ENCODE measurements around the gene WDFY4.

WDFY4 gene

DNA sequence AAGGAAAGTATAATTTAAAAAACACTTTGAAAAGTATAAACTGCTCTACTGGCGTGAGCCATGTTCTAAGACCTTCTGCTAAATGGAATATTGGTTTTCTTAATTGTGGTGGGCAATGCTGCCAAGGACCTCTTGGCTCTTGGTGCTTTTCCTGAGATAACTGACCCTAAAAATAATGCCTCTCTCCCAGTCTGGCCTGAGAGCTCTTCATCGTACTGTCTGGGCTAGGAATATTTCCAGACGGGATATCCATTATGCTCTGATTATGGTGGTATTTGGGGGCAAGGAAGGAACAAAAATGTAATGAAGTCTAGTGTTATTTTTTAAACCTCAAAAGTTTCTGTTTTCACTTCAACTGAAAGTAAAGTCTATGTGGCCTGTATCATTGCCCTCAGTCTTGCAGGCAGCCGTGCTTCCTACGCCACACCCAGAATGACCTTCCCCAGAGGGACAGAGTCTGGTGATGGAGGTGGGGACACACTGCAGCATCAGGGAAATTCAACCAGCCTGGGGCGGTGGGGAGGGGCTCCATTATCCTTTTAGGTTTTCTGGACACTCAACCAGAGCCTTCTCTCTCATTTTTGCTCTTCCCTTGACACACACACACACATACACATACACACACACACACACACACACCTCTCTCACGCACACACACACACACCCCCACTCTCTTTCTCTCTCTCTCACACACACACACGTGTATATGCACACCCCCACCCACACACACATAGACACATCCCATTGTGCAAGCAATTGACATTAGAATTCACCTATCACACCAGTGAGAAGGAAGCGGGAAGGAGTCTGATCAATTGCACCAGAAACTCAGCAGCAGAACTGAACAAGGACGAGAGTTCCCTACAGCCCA, 155.4 kb downstream of the WDFY4 start:
- 100% methylated on average over 1 of the region's 10 CpGs for WGBS (ENCODE audit: extremely low coverage, insufficient coverage, low lambda C conversion rate)
- no peak for DNase-seq
- no peak overlapping the region for H4K8ac ChIP-seq (ENCODE audit: low read depth, low read length)

DNA sequence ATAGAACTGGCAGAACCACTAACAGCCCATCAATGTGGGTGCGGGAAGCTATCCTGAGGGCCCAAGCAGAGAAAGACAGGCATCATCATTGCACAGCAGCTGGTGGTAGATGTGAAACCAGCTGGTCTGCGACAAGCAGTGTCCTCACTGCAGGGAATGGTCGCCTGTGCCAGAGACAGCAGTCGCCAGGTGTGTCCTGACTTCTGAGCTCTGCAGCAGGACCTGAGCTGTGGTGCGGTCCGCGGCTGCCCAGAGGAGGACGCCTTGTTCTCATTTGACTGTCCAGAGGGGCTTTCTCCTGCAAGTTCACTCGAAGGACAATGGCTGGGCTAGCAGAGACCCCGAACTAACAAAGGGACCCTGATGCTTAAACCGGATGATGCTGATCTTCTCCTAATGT, 157.6 kb downstream of the WDFY4 start:
- no peak overlapping the region for H4K8ac ChIP-seq (ENCODE audit: low read depth, low read length)
- no peak overlapping the region for H2BK120ac ChIP-seq (ENCODE audit: low read depth, low read length)
- H4K5ac ChIP-seq (ENCODE audit: low read length): no peak overlapping the region
- H3K4me3 ChIP-seq (ENCODE audit: low read length): no peak overlapping the region
- H3K79me1 ChIP-seq (ENCODE audit: low read length): no peaks in the 10 kb centered on the region
- H3K79me2 ChIP-seq (ENCODE audit: control insufficient read depth, insufficient read depth, low read length): no peaks in the 10 kb centered on the region
- H3K4me1 ChIP-seq (ENCODE audit: control insufficient read depth, low read depth, low read length): no peaks in the 10 kb centered on the region
- no peak overlapping the region for H2AK5ac ChIP-seq (ENCODE audit: low read length)
- H2BK15ac ChIP-seq (replicated peaks; ENCODE audit: low read depth): no peak overlapping the region
- H3K4ac ChIP-seq (ENCODE audit: low read depth, low read length): no peak overlapping the region
- no peak overlapping the region for H3K4me2 ChIP-seq (ENCODE audit: low read length)
- H2BK5ac ChIP-seq (ENCODE audit: low read length): no peak overlapping the region
- no peaks in the 10 kb centered on the region for H3K27me3 ChIP-seq (ENCODE audit: insufficient read depth, low read length, poor library complexity)
- no peaks in the 10 kb centered on the region for H3K36me3 ChIP-seq (ENCODE audit: control insufficient read depth, insufficient read depth, low read length)
- H3K23ac ChIP-seq (ENCODE audit: low read length): no peak overlapping the region
- no peak overlapping the region for H3K9ac ChIP-seq (ENCODE audit: low read length)
- no peak overlapping the region for H3K56ac ChIP-seq (ENCODE audit: low read length)
- no peak overlapping the region for H3K27ac ChIP-seq (ENCODE audit: low read depth, low read length)
- no peak for DNase-seq
- no peak overlapping the region for H3K18ac ChIP-seq (ENCODE audit: low read length)
- WGBS (ENCODE audit: extremely low coverage, insufficient coverage, low lambda C conversion rate): no CpG with 5 or more reads among the region's 11 CpGs

More for the DNA sequence above, 155.4 kb downstream of the WDFY4 start:
- Histone ChIP-seq H2BK5ac (ENCODE audit: low read length) (no peak overlapping the region), H3K36me3 (ENCODE audit: control insufficient read depth, insufficient read depth, low read length) (no peaks in the 10 kb centered on the region), H2BK120ac (ENCODE audit: low read depth, low read length) (no peak overlapping the region), H3K9ac (ENCODE audit: low read length) (no peak overlapping the region), H3K27me3 (ENCODE audit: insufficient read depth, low read length, poor library complexity) (no peaks in the 10 kb centered on the region), H3K4me1 (ENCODE audit: control insufficient read depth, low read depth, low read length) (no peaks in the 10 kb centered on the region), H3K18ac (ENCODE audit: low read length) (no peak overlapping the region), H2BK15ac (replicated peaks; ENCODE audit: low read depth) (no peak overlapping the region), H2AK5ac (ENCODE audit: low read length) (no peak overlapping the region), H3K79me1 (ENCODE audit: low read length) (no peaks in the 10 kb centered on the region), H3K4ac (ENCODE audit: low read depth, low read length) (no peak overlapping the region), H3K4me2 (ENCODE audit: low read length) (no peak overlapping the region), H3K79me2 (ENCODE audit: control insufficient read depth, insufficient read depth, low read length) (no peaks in the 10 kb centered on the region), H3K23ac (ENCODE audit: low read length) (no peak overlapping the region), H3K4me3 (ENCODE audit: low read length) (no peak overlapping the region), H3K56ac (ENCODE audit: low read length) (no peak overlapping the region), H4K5ac (ENCODE audit: low read length) (no peak overlapping the region), H3K27ac (ENCODE audit: low read depth, low read length) (no peak overlapping the region)

GRCh38 chr10:48843198-48843597, 158.5 kb downstream of the WDFY4 start:
- Histone ChIP-seq H3K56ac (ENCODE audit: low read length) (no peak overlapping the region), H2BK5ac (ENCODE audit: low read length) (no peak overlapping the region), H3K79me1 (ENCODE audit: low read length) (no peaks in the 10 kb centered on the region), H4K5ac (ENCODE audit: low read length) (no peak overlapping the region), H3K27ac (ENCODE audit: low read depth, low read length) (no peak overlapping the region), H3K4me2 (ENCODE audit: low read length) (no peak overlapping the region), H3K23ac (ENCODE audit: low read length) (no peak overlapping the region), H3K79me2 (ENCODE audit: control insufficient read depth, insufficient read depth, low read length) (no peaks in the 10 kb centered on the region), H3K4me1 (ENCODE audit: control insufficient read depth, low read depth, low read length) (no peaks in the 10 kb centered on the region), H3K9ac (ENCODE audit: low read length) (no peak overlapping the region), H3K4me3 (ENCODE audit: low read length) (no peak overlapping the region), H3K27me3 (ENCODE audit: insufficient read depth, low read length, poor library complexity) (no peaks in the 10 kb centered on the region), H3K18ac (ENCODE audit: low read length) (no peak overlapping the region), H3K36me3 (ENCODE audit: control insufficient read depth, insufficient read depth, low read length) (no peaks in the 10 kb centered on the region), H4K8ac (ENCODE audit: low read depth, low read length) (no peak overlapping the region), H2AK5ac (ENCODE audit: low read length) (no peak overlapping the region), H2BK120ac (ENCODE audit: low read depth, low read length) (no peak overlapping the region), H3K4ac (ENCODE audit: low read depth, low read length) (no peak overlapping the region), H2BK15ac (replicated peaks; ENCODE audit: low read depth) (no peak overlapping the region)
- DNase-seq: no peak

DNA sequence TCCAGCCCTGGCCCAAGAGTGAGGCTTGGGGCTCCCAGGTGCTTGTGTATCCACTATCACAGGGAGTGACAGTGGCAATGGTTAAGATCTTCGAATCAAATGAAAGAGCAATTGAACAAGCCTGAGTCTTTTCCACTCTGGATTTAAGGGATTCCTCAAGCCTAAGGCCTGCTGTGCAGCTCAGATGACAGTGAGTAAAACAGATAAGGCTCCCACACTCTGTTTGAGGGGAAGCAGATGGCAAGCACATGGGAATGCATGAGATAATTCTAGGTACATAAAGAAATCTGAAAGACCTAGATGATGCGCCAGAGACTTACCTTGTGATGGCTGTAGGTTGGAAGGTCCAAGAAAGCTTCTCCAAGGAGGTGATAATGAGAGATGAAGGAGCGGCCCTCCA, 159.9 kb downstream of the WDFY4 start:
- no CpG with 5 or more reads among the region's 3 CpGs for WGBS (ENCODE audit: extremely low coverage, insufficient coverage, low lambda C conversion rate)
- Histone ChIP-seq H3K27ac (ENCODE audit: low read depth, low read length) (no peak overlapping the region), H3K23ac (ENCODE audit: low read length) (no peak overlapping the region), H3K4ac (ENCODE audit: low read depth, low read length) (no peak overlapping the region), H3K18ac (ENCODE audit: low read length) (no peak overlapping the region), H3K4me2 (ENCODE audit: low read length) (no peak overlapping the region), H2BK5ac (ENCODE audit: low read length) (no peak overlapping the region), H4K8ac (ENCODE audit: low read depth, low read length) (no peak overlapping the region), H3K9ac (ENCODE audit: low read length) (no peak overlapping the region), H3K79me2 (ENCODE audit: control insufficient read depth, insufficient read depth, low read length) (no peaks in the 10 kb centered on the region), H3K4me1 (ENCODE audit: control insufficient read depth, low read depth, low read length) (no peaks in the 10 kb centered on the region), H3K27me3 (ENCODE audit: insufficient read depth, low read length, poor library complexity) (no peaks in the 10 kb centered on the region), H2AK5ac (ENCODE audit: low read length) (no peak overlapping the region), H4K5ac (ENCODE audit: low read length) (no peak overlapping the region), H2BK120ac (ENCODE audit: low read depth, low read length) (no peak overlapping the region), H3K4me3 (ENCODE audit: low read length) (no peak overlapping the region), H3K36me3 (ENCODE audit: control insufficient read depth, insufficient read depth, low read length) (no peaks in the 10 kb centered on the region), H3K79me1 (ENCODE audit: low read length) (no peaks in the 10 kb centered on the region), H2BK15ac (replicated peaks; ENCODE audit: low read depth) (no peak overlapping the region), H3K56ac (ENCODE audit: low read length) (no peak overlapping the region)
- DNase-seq: peak; percentile 33

DNA sequence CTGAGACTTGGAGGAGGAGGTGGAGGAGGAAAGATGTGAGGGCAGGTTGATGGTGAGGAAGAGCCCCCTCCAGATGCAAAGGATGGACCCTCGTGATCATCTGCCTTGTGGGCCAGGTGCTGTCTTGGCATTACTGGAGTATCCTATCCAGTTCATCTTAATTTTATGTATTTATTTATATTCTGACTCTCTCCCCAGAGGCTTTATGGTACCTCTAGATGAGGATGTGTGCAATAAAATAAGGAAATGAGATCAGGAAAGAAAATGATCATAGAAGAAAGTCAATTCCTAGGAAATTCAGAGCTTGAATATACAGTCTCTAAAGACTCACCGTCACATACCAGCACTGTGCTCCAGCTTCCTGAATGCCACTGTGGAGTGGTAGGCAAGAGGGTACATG, 160.8 kb downstream of the WDFY4 start:
- no peak overlapping the region for H3K4ac ChIP-seq (ENCODE audit: low read depth, low read length)
- no peak overlapping the region for H2BK5ac ChIP-seq (ENCODE audit: low read length)
- no peaks in the 10 kb centered on the region for H3K79me1 ChIP-seq (ENCODE audit: low read length)
- WGBS (ENCODE audit: extremely low coverage, insufficient coverage, low lambda C conversion rate): no CpG with 5 or more reads among the region's 2 CpGs
- H3K9ac ChIP-seq (ENCODE audit: low read length): no peak overlapping the region
- no peak overlapping the region for H3K56ac ChIP-seq (ENCODE audit: low read length)
- no peak overlapping the region for H2BK120ac ChIP-seq (ENCODE audit: low read depth, low read length)
- no peak overlapping the region for H3K23ac ChIP-seq (ENCODE audit: low read length)
- H3K4me3 ChIP-seq (ENCODE audit: low read length): no peak overlapping the region
- no peak overlapping the region for H4K5ac ChIP-seq (ENCODE audit: low read length)
- no peaks in the 10 kb centered on the region for H3K79me2 ChIP-seq (ENCODE audit: control insufficient read depth, insufficient read depth, low read length)
- H4K8ac ChIP-seq (ENCODE audit: low read depth, low read length): no peak overlapping the region
- no peak overlapping the region for H2AK5ac ChIP-seq (ENCODE audit: low read length)
- H3K27me3 ChIP-seq (ENCODE audit: insufficient read depth, low read length, poor library complexity): no peaks in the 10 kb centered on the region
- no peak overlapping the region for H2BK15ac ChIP-seq (replicated peaks; ENCODE audit: low read depth)
- no peaks in the 10 kb centered on the region for H3K4me1 ChIP-seq (ENCODE audit: control insufficient read depth, low read depth, low read length)
- no peaks in the 10 kb centered on the region for H3K36me3 ChIP-seq (ENCODE audit: control insufficient read depth, insufficient read depth, low read length)
- H3K27ac ChIP-seq (ENCODE audit: low read depth, low read length): no peak overlapping the region
- no peak overlapping the region for H3K4me2 ChIP-seq (ENCODE audit: low read length)
- no peak overlapping the region for H3K18ac ChIP-seq (ENCODE audit: low read length)
- no peak for DNase-seq

DNA sequence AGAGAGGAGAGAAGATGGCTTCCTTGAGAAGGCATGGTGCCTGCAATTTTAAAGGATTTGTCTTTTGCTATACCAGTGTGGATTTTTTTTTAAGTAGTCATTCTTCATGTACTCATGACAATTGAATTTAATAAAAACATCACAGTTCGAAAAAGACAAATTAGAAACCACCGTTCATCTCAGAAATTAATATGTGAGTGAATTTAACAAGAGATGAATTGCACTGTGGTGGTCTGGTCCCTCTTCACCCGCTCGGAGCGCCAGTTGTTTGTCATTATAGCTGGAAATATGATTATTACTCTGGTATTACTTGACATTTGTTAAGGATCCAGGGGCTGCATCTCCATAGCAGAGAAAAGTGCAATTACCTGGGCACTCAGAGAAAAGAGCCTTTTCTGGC, 163.0 kb downstream of the WDFY4 start:
- no peaks in the 10 kb centered on the region for H3K79me2 ChIP-seq (ENCODE audit: control insufficient read depth, insufficient read depth, low read length)
- H2BK120ac ChIP-seq (ENCODE audit: low read depth, low read length): no peak overlapping the region
- H2BK15ac ChIP-seq (replicated peaks; ENCODE audit: low read depth): no peak overlapping the region
- H3K36me3 ChIP-seq (ENCODE audit: control insufficient read depth, insufficient read depth, low read length): no peaks in the 10 kb centered on the region
- DNase-seq: no peak
- H3K4ac ChIP-seq (ENCODE audit: low read depth, low read length): no peak overlapping the region
- H3K27me3 ChIP-seq (ENCODE audit: insufficient read depth, low read length, poor library complexity): no peaks in the 10 kb centered on the region
- H4K5ac ChIP-seq (ENCODE audit: low read length): no peak overlapping the region
- no peak overlapping the region for H2BK5ac ChIP-seq (ENCODE audit: low read length)
- H3K4me2 ChIP-seq (ENCODE audit: low read length): no peak overlapping the region
- no peak overlapping the region for H2AK5ac ChIP-seq (ENCODE audit: low read length)
- H4K8ac ChIP-seq (ENCODE audit: low read depth, low read length): no peak overlapping the region
- H3K4me1 ChIP-seq (ENCODE audit: control insufficient read depth, low read depth, low read length): no peaks in the 10 kb centered on the region
- H3K79me1 ChIP-seq (ENCODE audit: low read length): no peaks in the 10 kb centered on the region
- WGBS (ENCODE audit: extremely low coverage, insufficient coverage, low lambda C conversion rate): no CpG with 5 or more reads among the region's 5 CpGs
- H3K4me3 ChIP-seq (ENCODE audit: low read length): no peak overlapping the region
- H3K56ac ChIP-seq (ENCODE audit: low read length): no peak overlapping the region
- no peak overlapping the region for H3K27ac ChIP-seq (ENCODE audit: low read depth, low read length)
- H3K9ac ChIP-seq (ENCODE audit: low read length): no peak overlapping the region
- H3K23ac ChIP-seq (ENCODE audit: low read length): no peak overlapping the region
- no peak overlapping the region for H3K18ac ChIP-seq (ENCODE audit: low read length)

Data from mesendoderm (in vitro differentiated cells).